Stimulated activated CD4-positive, alpha-beta T cell treated with anti-CD3 and anti-CD28 coated beads, TNF-alpha, amount 100 ng/mL, for 24 hours (primary cell): Measurements from ENCODE around the gene GOSR1.
"Not testable (repeated sequence)": the region's sequence is repeated elsewhere in the genome, so short reads cannot be mapped to it uniquely, and the experiment has no call there.

Source experiments
- DNase-seq, 3 experiments: peaks; one replicate each; pipeline ENCODE4 v3.0.0-alpha.2; 2020; ENCODE audit warnings: low read depth in 3 of 3

Gene GOSR1

GRCh38 chr17:30505868-30506417 lies 28.7 kb downstream of the GOSR1 start:
- DNase-seq: no peak

DNA sequence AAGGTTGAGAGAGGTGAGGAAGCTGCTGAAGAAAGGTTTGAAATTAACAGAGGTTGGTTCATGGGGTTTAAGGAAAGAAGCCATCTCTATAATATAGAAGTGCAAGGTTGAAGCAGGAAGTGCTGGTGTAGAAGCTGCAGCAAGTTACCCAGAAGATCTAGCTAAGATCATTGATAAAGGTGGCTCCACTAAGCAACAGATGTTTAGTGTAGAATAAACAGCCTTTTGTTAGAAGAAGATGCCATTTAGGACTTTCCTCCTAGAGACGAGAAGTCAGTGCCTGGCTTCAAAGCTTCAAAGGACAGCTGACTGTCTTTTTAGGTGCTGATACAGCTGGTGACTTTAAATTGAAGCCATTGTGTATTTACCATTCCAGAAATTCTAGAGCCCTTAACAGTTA lies 29.3 kb downstream of the GOSR1 start:
- no peak for DNase-seq

GRCh38 chr17:30513346-30513745 lies 36.1 kb downstream of the GOSR1 start:
- no peak for DNase-seq

- no peak for DNase-seq
These were observed 37.8 kb downstream of the GOSR1 start for GRCh38 chr17:30514895-30515596.

DNA sequence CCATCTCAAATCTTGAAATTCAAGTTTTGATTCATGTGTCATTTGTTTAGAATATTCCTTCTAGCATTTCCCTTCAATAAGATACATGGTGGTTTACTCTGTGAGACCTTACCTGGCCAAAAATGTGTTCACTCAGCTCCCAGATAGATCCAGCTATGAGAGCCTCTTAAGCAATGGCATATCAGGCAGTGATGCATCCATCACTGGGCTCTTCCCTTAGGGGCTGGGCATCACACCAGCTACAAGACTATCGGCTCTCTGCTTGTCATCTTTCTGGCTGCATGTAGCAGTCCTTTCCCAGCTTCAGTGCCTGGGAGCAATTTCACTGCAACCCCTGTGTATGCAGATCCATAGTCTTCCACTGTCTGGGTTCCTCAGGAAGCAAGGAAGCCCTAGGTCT lies 40.6 kb downstream of the GOSR1 start:
- no peak for DNase-seq

GRCh38 chr17:30519166-30519565 lies 42.0 kb downstream of the GOSR1 start:
- DNase-seq: no peak

GRCh38 chr17:30519707-30520106 lies 42.5 kb downstream of the GOSR1 start:
- no peak for DNase-seq

- DNase-seq: no peak
These were observed 43.2 kb downstream of the GOSR1 start for GRCh38 chr17:30520436-30520835.

GRCh38 chr17:30520882-30521281 lies 43.7 kb downstream of the GOSR1 start:
- no peak for DNase-seq

GRCh38 chr17:30521766-30522165 lies 44.6 kb downstream of the GOSR1 start:
- DNase-seq: no peak

- not testable (repeated sequence) for DNase-seq
These were observed 46.0 kb downstream of the GOSR1 start for GRCh38 chr17:30523236-30523635.

DNA sequence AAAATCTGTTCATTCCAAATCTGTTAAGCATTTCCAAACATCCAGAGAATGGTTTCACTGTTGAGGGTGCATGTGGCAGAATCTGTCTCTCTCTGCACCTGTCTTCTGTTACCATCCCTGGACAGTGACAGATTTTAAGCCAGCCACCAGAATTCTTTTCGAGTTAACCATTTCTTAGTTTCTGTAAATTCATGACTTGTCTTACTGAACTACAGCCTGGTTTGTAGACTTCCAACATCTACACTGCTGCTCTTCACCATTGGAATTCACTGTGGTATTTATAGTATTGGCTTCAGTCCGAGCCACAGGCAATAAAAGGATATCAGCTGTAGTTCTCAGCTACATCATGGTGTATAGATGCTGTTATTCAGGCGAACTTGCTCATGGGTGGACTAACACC lies 47.6 kb downstream of the GOSR1 start:
- DNase-seq: no peak

GRCh38 chr17:30526401-30526800 lies 49.2 kb downstream of the GOSR1 start:
- DNase-seq: no peak

GRCh38 chr17:30528701-30529100 lies 51.5 kb downstream of the GOSR1 start:
- not testable (repeated sequence) for DNase-seq

- no peak for DNase-seq
These were observed 53.3 kb downstream of the GOSR1 start for GRCh38 chr17:30530346-30531025.

DNA sequence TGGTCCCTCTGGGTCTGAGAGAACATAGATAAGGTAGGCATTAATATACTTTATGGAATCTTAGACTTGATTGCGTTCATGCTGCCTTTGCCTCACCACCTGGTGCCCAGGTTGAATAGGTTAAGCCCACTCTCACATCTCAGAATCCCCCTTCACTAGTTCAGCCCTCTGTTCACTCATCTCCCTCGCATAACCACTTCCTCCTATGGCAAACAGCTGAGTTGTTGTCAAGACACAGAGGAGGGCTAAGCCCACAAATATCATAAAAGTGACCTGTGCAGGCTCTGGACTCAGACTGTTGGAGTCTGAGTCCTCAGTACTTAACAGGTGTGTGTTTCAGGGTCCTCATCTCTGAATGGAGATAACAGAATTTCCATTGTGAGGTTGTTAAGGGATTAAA lies 55.7 kb downstream of the GOSR1 start:
- no peak for DNase-seq

DNA sequence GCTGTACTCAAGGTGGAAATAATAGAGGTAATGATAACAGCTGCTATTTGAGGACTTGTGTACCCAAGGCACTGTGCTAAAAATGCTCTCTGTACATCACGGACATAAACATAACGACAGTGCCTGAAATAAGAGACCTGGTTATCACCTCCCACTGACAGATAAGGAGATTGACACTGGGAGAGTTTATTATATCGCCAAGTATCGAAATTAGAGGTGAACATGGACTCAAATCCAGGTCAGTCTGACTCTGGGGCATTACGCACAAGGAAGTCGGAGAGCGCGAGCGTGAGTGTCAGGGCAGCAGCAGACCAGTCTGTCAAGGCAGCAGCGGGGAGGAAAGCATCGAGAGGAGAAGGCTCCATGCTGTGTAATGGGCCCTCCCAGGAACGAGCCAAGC lies 57.1 kb downstream of the GOSR1 start:
- DNase-seq: no peak

- DNase-seq: no peak
These were observed 58.0 kb downstream of the GOSR1 start for GRCh38 chr17:30534938-30535921.

- not testable (repeated sequence) for DNase-seq
These were observed 59.6 kb downstream of the GOSR1 start for GRCh38 chr17:30536846-30537245.

DNA sequence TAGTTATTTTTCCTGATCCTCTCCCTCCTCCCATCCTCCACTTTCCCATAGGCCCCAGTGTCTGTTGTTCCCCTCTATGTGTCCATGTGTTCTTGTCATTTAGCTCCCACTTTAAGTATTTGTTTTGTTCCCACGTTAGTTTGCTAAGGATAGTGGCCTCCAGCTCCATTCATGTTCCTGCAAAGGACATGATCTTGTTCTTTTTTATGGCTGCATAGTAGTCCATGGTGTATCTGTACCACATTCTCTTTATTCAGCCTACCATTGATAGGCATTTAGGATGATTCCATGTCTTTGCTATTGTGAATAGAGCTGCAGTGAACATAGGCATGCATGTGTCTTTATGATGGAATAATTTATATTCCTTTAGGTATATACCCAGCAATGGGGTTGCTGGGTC lies 60.5 kb downstream of the GOSR1 start:
- DNase-seq: not testable (repeated sequence)

DNA sequence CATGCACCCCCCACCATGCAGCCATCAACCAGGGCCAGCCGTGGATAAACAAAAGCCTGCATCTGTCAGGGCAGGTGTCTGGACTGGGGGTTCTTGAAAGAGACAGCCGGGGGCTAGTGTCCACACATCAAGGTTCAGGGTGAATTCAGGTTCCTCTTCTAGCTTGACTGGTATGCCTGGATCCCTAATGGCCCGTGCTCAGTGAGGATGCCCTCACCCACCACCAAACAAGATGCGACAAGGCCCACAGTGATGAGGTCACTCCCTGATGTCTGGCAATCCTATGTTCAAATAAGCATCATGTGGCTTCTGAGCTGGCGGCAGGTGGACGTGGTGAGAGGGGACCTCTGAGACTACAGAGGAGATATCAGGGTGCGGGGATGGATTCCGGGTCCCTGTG lies 64.6 kb downstream of the GOSR1 start:
- DNase-seq: no peak

DNA sequence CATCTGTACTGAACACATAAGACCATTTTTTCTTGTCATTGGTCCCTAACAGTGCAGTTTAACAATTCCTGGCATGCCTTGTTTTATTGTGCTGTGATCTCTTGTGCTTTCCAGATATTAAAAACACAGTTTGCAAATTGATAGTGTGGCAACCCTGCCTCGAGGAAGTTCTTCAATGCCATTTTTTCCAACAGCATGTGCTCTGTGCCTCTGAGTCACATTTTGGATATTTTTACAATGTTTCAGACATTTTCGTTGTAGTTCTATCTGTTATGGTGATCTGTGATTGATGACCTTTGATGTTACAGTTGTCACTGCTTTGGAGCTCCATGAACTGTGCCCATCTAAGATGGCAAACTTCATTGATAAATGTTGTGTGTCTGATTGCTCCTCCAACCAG lies 66.2 kb downstream of the GOSR1 start:
- DNase-seq: no peak
